Colonic mucosa (tissue), 4 donors: ENCODE data around the gene MCTP1. TPM values are rescaled to one million over a fixed set of nuclear protein-coding genes. Genes with fewer than 3 reads are reported as not detected.

Experiments
- DNase-seq: peaks from one replicate; pipeline ENCODE4 v3.0.0-alpha.2; 2020
- H3K27ac ChIP-seq: fragments of 200-600 bp; one replicate; pipeline ENCODE4 v1.8.0; 2021
- H3K27me3 ChIP-seq: fragments of 200-600 bp; one replicate; pipeline ENCODE4 v1.8.0; 2021
- H3K36me3 ChIP-seq: fragments of 200-600 bp; one replicate; pipeline ENCODE4 v1.8.0; 2021
- H3K4me1 ChIP-seq: fragments of 200-600 bp; one replicate; pipeline ENCODE4 v1.8.0; 2021; ENCODE audit warnings: mild to moderate bottlenecking
- H3K4me3 ChIP-seq: fragments of 200-600 bp; one replicate; pipeline ENCODE4 v1.8.0; 2021
- H3K9ac ChIP-seq, 2 donors: one replicate each; pipeline ENCODE4 v1.7.0; 2013; ENCODE audit warnings: control low read depth in 2 of 2, low read depth in 2 of 2, low read length in 2 of 2
- H3K9me3 ChIP-seq: fragments of 200-600 bp; one replicate; pipeline ENCODE4 v1.8.0; 2021
- intact Hi-C: fragments of 100-400 bp; cut with DNase I; formaldehyde crosslinking; loops from one replicate; pipeline ENCODE4 v1.14.1; 2022
- total RNA-seq, 2 donors: library from RNA; stranded (reverse); fragmentation: NEBNext Ultra II Directional in 1 of 2; extraction: Animal tissue kit (Norgen Biotek cat#: 25700) in 1 of 2; gene quantifications; one replicate each; pipeline ENCODE4 v1.2.1, GENCODE V29; 2021
- TF ChIP-seq, protein P1 (sequence below): fragments of 200-600 bp; IDR thresholded peaks from one replicate; pipeline ENCODE4 v1.8.0; 2022; ENCODE audit warnings: antibody characterized with exemption, mild to moderate bottlenecking
- donor health status: healthy.
- donor health status: DM: no; HTN: no; CAD: no.
- donor health status: DM: no; HTN: no; CAD: no.

Gene MCTP1
- total RNA-seq, 2 donors from 2014 or later, result 2.8 to 10.3 TPM

- H3K9me3 ChIP-seq, result no peaks in the 10 kb centered on the region
- H3K4me3 ChIP-seq, result no peak overlapping the region
- TF ChIP-seq, protein P1, sequence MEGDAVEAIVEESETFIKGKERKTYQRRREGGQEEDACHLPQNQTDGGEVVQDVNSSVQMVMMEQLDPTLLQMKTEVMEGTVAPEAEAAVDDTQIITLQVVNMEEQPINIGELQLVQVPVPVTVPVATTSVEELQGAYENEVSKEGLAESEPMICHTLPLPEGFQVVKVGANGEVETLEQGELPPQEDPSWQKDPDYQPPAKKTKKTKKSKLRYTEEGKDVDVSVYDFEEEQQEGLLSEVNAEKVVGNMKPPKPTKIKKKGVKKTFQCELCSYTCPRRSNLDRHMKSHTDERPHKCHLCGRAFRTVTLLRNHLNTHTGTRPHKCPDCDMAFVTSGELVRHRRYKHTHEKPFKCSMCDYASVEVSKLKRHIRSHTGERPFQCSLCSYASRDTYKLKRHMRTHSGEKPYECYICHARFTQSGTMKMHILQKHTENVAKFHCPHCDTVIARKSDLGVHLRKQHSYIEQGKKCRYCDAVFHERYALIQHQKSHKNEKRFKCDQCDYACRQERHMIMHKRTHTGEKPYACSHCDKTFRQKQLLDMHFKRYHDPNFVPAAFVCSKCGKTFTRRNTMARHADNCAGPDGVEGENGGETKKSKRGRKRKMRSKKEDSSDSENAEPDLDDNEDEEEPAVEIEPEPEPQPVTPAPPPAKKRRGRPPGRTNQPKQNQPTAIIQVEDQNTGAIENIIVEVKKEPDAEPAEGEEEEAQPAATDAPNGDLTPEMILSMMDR, result no peak
- no peak overlapping the region for H3K27ac ChIP-seq
- no peak for DNase-seq
- H3K4me1 ChIP-seq, result no peaks in the 10 kb centered on the region
- H3K36me3 ChIP-seq, result no peaks in the 10 kb centered on the region
- no peaks in the 10 kb centered on the region for H3K27me3 ChIP-seq
- no peak overlapping the region for H3K9ac ChIP-seq
- intact Hi-C loops, result no loop called here
Observed at GRCh38 chr5:95072281-95072680, 212.6 kb downstream of the MCTP1 start.

- Histone ChIP-seq H3K9ac (no peak overlapping the region), H3K9me3 (no peaks in the 10 kb centered on the region), H3K36me3 (no peaks in the 10 kb centered on the region), H3K27ac (no peak overlapping the region), H3K4me3 (no peak overlapping the region), H3K27me3 (no peaks in the 10 kb centered on the region), H3K4me1 (no peaks in the 10 kb centered on the region)
- intact Hi-C loops, result no loop called here
- TF ChIP-seq, protein P1, result no peak
- DNase-seq, result no peak
Observed at GRCh38 chr5:95070866-95071265, 214.0 kb downstream of the MCTP1 start.

- Histone ChIP-seq H3K27ac (no peak overlapping the region), H3K4me3 (no peak overlapping the region), H3K36me3 (no peaks in the 10 kb centered on the region), H3K9me3 (no peaks in the 10 kb centered on the region), H3K9ac (no peak overlapping the region), H3K4me1 (no peaks in the 10 kb centered on the region), H3K27me3 (no peaks in the 10 kb centered on the region)
- DNase-seq, result no peak
- intact Hi-C loops, result no loop called here
- TF ChIP-seq, protein P1, result no peak
Observed at GRCh38 chr5:95070453-95070852, 214.4 kb downstream of the MCTP1 start.

GRCh38 chr5:95069948-95070347 is 214.9 kb downstream of the MCTP1 start:
- TF ChIP-seq, protein P1, result no peak
- Histone ChIP-seq H3K36me3 (no peaks in the 10 kb centered on the region), H3K27me3 (no peaks in the 10 kb centered on the region), H3K9ac (no peak overlapping the region), H3K9me3 (no peaks in the 10 kb centered on the region), H3K27ac (no peak overlapping the region), H3K4me1 (no peaks in the 10 kb centered on the region), H3K4me3 (no peak overlapping the region)
- DNase-seq, result no peak
- intact Hi-C loops, result no loop called here

DNA sequence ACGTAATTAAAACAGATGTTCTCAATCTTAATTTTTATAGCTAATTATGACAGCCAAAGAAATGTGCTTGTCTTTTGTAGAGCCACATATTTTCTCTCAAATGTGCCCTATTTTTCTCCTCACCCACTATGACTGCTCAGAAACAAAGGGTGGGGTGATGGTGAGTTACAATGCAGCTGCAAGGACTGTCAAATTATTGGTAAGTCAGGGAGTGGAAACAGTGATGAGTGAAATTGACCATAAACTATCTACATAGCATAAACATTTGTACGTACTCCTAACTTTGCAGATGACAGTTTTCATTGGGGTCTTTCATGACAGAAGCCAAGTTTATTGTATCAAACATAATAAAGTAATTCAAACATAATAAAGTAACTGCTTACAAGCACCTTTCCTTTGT is 215.9 kb downstream of the MCTP1 start:
- Histone ChIP-seq H3K27me3 (no peaks in the 10 kb centered on the region), H3K36me3 (no peaks in the 10 kb centered on the region), H3K4me3 (no peak overlapping the region), H3K9ac (no peak overlapping the region), H3K27ac (no peak overlapping the region), H3K4me1 (no peaks in the 10 kb centered on the region), H3K9me3 (no peaks in the 10 kb centered on the region)
- TF ChIP-seq, protein P1, result no peak
- no peak for DNase-seq
- intact Hi-C loops, result no loop called here
